Heart left ventricle (tissue), 16 donors: ENCODE data around the gene PARD3B. TPM values are rescaled to one million over a fixed set of nuclear protein-coding genes. Genes with fewer than 3 reads are reported as not detected.

Experiments
- ATAC-seq, 4 donors: fragments of 200-7000 bp; cut with Tn5 transposase; one replicate each; pipeline ENCODE4 v1.9.1; 2020 to 2022; ENCODE audit warnings: moderate library complexity in 4 of 4, mild to moderate bottlenecking in 3 of 4, moderate number of reproducible peaks in 1 of 4
- DNase-seq, 5 donors: peaks; one replicate each; pipeline ENCODE4 v3.0.0-alpha.2; 2020
- H3K27ac ChIP-seq, 12 donors: fragments of 200-600 bp; sonication (generic) in 4 of 12; one replicate each; pipeline versions ENCODE4 v1.5.0 to v1.8.0; 2016 to 2022; ENCODE audit warnings: mild to moderate bottlenecking in 2 of 12
- H3K27me3 ChIP-seq, 9 donors: fragments of 200-600 bp; sonication (generic) in 2 of 9; one replicate each; pipeline versions ENCODE4 v1.5.1 to v1.8.0; 2016 to 2022; ENCODE audit warnings: mild to moderate bottlenecking in 3 of 9
- H3K36me3 ChIP-seq, 9 donors: fragments of 200-600 bp; sonication (generic) in 2 of 9; one replicate each; pipeline versions ENCODE4 v1.5.0 to v1.8.0; 2018 to 2022; ENCODE audit warnings: mild to moderate bottlenecking in 2 of 9
- H3K4me1 ChIP-seq, 12 donors: fragments of 200-600 bp; sonication (generic) in 4 of 12; one replicate each; pipeline versions ENCODE4 v1.5.0 to v1.8.0; 2016 to 2022; ENCODE audit warnings: mild to moderate bottlenecking in 3 of 12
- H3K4me3 ChIP-seq, 12 donors: fragments of 200-600 bp; sonication (generic) in 4 of 12; one replicate each; pipeline versions ENCODE4 v1.5.0 to v1.8.0; 2017 to 2022; ENCODE audit warnings: mild to moderate bottlenecking in 9 of 12, moderate library complexity in 4 of 12
- H3K9me3 ChIP-seq, 12 donors: fragments of 200-600 bp; sonication (generic) in 4 of 12; one replicate each; pipeline versions ENCODE4 v1.5.0 to v1.8.0; 2016 to 2022; ENCODE audit warnings: mild to moderate bottlenecking in 1 of 12
- CTCF ChIP-seq, 12 donors: fragments of 200-600 bp; sonication (generic) in 4 of 12; IDR thresholded peaks; one replicate each; pipeline versions ENCODE4 v1.5.0 to v1.8.0; 2018 to 2022; ENCODE audit warnings: antibody characterized with exemption in 12 of 12, mild to moderate bottlenecking in 5 of 12
- POLR2A ChIP-seq, 2 donors: fragments of 450-650 bp; IDR thresholded peaks; one replicate each; pipeline ENCODE4 v1.6.1; 2017; ENCODE audit warnings: antibody characterized with exemption in 2 of 2, mild to moderate bottlenecking in 2 of 2, moderate library complexity in 2 of 2
- WGBS, 4 donors: extraction: QIAGEN DNeasy Blood & Tissue Kit in 2 of 4; methylation state at CpG; one replicate each; pipeline versions ENCODE4 v1.1.5 to v1.1.7; 2013 to 2018; 5-methylcytosine and 5-hydroxymethylcytosine counted together
- intact Hi-C, 10 donors: fragments of 100-400 bp; cut with DNase I; formaldehyde crosslinking; loops; one replicate each; pipeline versions ENCODE4 v1.11.1 to v1.14.2; 2022
- polyA plus RNA-seq, 2 donors: library from polyadenylated mRNA; stranded (reverse); fragments of 200-250 nt; gene quantifications; one replicate each; pipeline ENCODE4 v1.2.3, GENCODE V29; 2013
- total RNA-seq, 9 donors: library from RNA; depleted of rRNA in 2 of 9; stranded (reverse); fragments of >200 nt in 2 of 9; fragmentation: NEBNext Ultra II Directional in 3 of 9; extraction: Animal tissue kit (Norgen Biotek cat#: 25700) in 3 of 9; gene quantifications; one replicate each; pipeline versions ENCODE4 v1.1.0 to v1.2.4, GENCODE V29; 2016 to 2023
- donor health status: ischemic (EF 13 %, LVEDD 7.1; RV severe dilation, severe dysfunction).
- donor health status: healthy with polysubstance abuse.
- donor health status: DM: no; HTN: yes; CAD: no.
- donor health status: DM: no; HTN: no; CAD: no.
- donor health status: ischemic (EF 25% LVEDD 6.9; RV normal size, moderate dysfunction).
- donor health status: ischemic (EF 25% LVEDD 5.7; RV mildly dilated, moderate dysfunction).
- donor health status: healthy.
- donor health status: DM: yes; HTN: yes; CAD: no.
- donor health status: ischemic (EF 35%, LVEDD 5.7; RV mildly dilated, moderate dysfunction).
- donor health status: nonischemic (EF 11% LVEDD 7.7; RV severe dilation, severe dysfunction).
- donor health status: DM: yes; HTN: yes; CAD: no.
- donor health status: PGD.
- donor health status: ischemic (EF 29% LVEDD 5.4; RV normal size, mild dysfunction).
- donor health status: nonischemic (EF 23%, LVEDD 6.1; RV moderate dilation, normal function).

PARD3B gene
- total and polyA plus RNA-seq, 11 donors: 0.71 to 15.1 (median 6.2) TPM

GRCh38 chr2:205511641-205512040, 966.4 kb downstream of the PARD3B start:
- ATAC-seq: no peak
- TF ChIP-seq CTCF (IDR thresholded peaks at IDR 0.05) (no peak), POLR2A (IDR thresholded peaks at IDR 0.05) (no peak)
- intact Hi-C loops: no loop called here
- Histone ChIP-seq H3K27me3 (no peaks in the 10 kb centered on the region), H3K9me3 (peaks cover 0 to 9% (median 0%) of the 10 kb centered on the region in 12 donors), H3K27ac (no peak overlapping the region), H3K36me3 (no peaks in the 10 kb centered on the region), H3K4me3 (no peak overlapping the region), H3K4me1 (peaks cover 0 to 4% (median 0%) of the 10 kb centered on the region in 12 donors)
- no peak for DNase-seq
- 82 to 86% (median 83%) methylated on average over 3 of the region's 3 CpGs for WGBS, 4 donors

- TF ChIP-seq POLR2A (IDR thresholded peaks at IDR 0.05) (no peak), CTCF (IDR thresholded peaks at IDR 0.05) (no peak)
- no peaks in the 10 kb centered on the region for H3K4me1 ChIP-seq
- ATAC-seq (no peak), DNase-seq (no peak)
- no peak overlapping the region for H3K27ac ChIP-seq
- H3K27me3 ChIP-seq: no peaks in the 10 kb centered on the region
- H3K9me3 ChIP-seq: peaks cover 0 to 30% (median 7%) of the 10 kb centered on the region in 12 donors
- no peaks in the 10 kb centered on the region for H3K36me3 ChIP-seq
- WGBS, 4 donors: 87 to 96% (median 91%) methylated on average over 4 of the region's 4 CpGs
- H3K4me3 ChIP-seq: no peak overlapping the region
- intact Hi-C loops: no loop called here
Observed at GRCh38 chr2:205520311-205520710, 975.0 kb downstream of the PARD3B start.

- intact Hi-C loops: no loop called here
- WGBS, 4 donors: 95 to 99% (median 97%) methylated on average over 3 of the region's 3 CpGs
- ATAC-seq: no peak
Observed at GRCh38 chr2:205524656-205525055, 979.4 kb downstream of the PARD3B start.

GRCh38 chr2:205527801-205528200, 982.5 kb downstream of the PARD3B start:
- H3K4me1 ChIP-seq: no peaks in the 10 kb centered on the region
- DNase-seq (no peak), ATAC-seq (no peak)
- H3K4me3 ChIP-seq: no peak overlapping the region
- H3K27ac ChIP-seq: no peak overlapping the region
- no peaks in the 10 kb centered on the region for H3K27me3 ChIP-seq
- intact Hi-C loops: no loop called here
- no peak for TF ChIP-seq POLR2A (IDR thresholded peaks at IDR 0.05)
- TF ChIP-seq CTCF (IDR thresholded peaks at IDR 0.05): no peak
- H3K36me3 ChIP-seq: no peaks in the 10 kb centered on the region
- H3K9me3 ChIP-seq: no peaks in the 10 kb centered on the region

More at GRCh38 chr2:205524656-205525055, 979.4 kb downstream of the PARD3B start:
- no peak for DNase-seq
- Histone ChIP-seq H3K9me3 (no peaks in the 10 kb centered on the region), H3K4me3 (no peak overlapping the region), H3K27ac (no peak overlapping the region), H3K4me1 (no peaks in the 10 kb centered on the region), H3K27me3 (no peaks in the 10 kb centered on the region), H3K36me3 (no peaks in the 10 kb centered on the region)
- TF ChIP-seq CTCF (IDR thresholded peaks at IDR 0.05): no peak
